Measurements from ENCODE around the gene NEIL1.

The NEIL1 gene

DNA sequence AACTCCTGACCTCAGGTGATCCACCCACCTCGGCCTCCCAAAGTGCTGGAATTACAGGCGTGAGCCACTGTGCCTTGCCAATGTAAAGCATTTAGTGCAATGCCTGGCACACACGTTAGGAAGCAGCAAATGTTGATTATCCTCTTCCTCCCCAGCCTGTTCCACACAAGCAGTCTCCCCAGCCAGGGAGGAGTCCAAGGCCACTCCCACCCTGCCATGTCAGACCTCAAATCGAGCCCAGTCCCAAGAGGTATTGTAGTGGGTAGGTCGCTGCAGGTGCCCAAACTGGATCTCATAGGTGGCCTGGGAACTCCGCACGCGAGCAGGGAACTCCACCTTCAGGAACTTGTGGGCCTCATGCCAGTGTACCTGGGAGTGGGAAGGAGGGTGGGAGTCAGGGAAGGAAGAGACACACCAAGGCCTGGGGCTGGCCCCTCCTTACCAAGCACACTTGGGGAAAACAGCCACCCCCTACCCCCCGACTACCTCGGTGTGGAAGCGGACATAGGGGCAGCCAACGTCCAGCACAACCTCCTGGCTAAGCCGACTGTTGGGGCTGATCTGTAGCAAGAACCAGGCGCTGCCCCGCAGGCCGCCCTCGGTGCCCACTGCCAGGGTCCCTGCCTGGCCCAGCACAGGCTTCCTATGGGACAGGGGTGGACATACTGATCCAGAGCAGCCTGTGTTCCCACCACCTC is 11.3 kb downstream of the NEIL1 start:
- no peak for DNase-seq

DNA sequence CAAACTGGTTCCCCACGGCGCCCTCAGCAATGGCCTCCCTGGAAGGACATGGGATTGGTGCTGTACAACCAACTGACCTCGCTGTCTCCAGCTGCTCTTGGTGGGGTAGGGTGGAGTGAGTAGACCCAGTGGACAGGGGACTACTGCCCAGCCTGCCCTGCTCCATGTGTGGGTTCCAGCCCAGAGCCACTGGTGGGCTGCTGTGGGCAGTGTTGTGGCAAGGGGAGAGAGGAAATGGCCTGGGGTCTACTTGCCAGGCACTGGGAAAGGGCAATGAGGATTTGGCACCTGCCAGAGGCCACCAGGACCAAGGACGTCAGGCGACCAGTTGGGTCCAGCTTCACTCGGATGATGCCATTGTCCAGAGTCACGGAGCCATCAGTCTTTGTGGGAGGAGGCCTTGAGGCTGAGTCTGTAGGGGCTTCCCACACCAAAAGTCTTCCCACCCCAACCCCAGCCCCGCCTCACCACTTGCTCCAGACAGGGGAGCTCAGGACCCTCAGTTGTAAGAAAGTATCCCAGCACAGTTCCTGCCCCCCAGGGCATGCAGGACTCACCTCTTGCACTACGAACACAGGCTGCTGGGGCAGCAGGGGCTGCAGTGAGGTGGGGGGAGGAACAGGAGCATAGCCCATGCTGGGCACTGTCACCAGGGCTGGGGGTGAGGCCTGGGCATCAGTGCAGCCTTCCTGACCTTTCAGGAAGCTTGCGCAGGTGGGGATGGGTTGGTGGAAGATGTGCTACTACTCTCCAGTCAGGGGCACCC is 12.1 kb downstream of the NEIL1 start:
- DNase-seq, result no peak

- DNase-seq, result no peak
These were observed 12.9 kb downstream of the NEIL1 start for GRCh38 chr15:75359537-75360250.

- no peak for DNase-seq
These were observed 13.6 kb downstream of the NEIL1 start for GRCh38 chr15:75360391-75360790.

GRCh38 chr15:75360856-75361255 is 14.0 kb downstream of the NEIL1 start:
- DNase-seq, result no peak

- no peak for DNase-seq
These were observed 14.6 kb downstream of the NEIL1 start for GRCh38 chr15:75361361-75361988.

GRCh38 chr15:75361989-75362641 is 15.3 kb downstream of the NEIL1 start:
- no peak for DNase-seq

DNA sequence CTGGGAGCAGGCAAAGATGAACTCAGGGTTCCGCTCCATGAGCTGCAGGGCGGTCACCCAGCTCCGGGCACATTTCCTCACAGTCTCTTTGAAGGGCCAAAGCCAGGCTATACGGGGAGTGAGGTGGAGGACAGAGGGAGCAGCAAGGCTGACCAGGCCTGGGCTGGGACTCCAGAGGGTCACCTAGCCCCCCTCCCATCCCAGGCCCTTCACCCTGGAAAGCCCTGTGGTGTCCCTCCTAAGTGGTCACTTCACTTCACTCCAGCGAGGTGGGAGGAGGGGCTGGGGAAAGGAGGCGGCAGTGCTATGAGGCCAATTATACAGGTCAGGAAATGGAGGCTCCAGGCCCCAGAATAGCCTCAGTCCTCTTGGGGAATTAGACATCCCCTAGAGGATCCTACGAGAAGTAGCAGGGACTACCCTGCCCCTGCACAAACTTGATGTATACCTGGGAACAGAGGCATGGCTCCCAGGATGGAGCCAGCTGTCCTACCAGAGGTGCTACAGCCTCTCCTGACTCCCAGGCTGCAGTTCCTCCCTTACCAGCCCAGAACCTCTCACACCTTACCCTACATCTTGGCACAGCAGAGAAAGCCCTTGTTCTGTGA is 15.9 kb downstream of the NEIL1 start:
- DNase-seq, result no peak

DNA sequence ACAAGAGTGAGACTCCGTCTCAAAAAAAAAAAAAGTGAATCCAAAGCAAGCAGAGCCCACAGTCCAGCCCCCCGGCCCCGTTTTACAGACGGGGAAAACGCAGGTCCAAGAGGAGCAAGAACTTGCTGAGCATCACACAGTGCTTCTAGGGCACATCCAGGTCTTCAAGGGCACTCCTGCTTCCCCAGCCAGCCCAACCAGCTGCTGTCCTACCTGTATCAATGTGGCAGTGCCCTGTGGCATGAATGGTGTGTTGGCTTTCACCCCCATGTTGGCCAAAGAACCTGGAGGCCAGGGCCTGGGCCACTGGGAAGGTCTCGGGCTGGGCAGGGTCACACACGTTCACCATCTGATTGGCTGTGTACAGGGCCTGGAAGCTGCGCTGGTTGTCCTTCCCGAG is 16.9 kb downstream of the NEIL1 start:
- DNase-seq, result no peak

DNA sequence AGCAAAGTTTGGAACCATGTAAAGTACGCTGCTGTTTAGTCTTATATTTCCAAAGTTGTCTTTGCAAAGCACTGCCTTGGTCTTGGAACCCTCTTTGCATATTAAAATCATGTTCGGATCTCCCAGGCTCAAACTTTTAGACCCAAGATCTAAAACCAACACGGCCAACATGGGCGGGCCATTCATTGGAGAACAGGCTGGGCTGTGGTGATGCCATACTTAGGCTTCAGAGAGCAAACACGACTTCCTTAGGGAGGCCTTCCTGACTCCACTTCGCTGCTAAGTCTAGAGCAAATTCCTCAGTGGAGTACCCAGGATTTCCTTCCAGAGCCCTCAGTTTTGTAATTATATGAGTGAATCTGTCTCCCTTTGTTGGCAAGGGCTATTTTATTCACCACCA is 18.0 kb downstream of the NEIL1 start:
- no peak for DNase-seq

- DNase-seq, result no peak
These were observed 19.3 kb downstream of the NEIL1 start for GRCh38 chr15:75366163-75366562.

DNA sequence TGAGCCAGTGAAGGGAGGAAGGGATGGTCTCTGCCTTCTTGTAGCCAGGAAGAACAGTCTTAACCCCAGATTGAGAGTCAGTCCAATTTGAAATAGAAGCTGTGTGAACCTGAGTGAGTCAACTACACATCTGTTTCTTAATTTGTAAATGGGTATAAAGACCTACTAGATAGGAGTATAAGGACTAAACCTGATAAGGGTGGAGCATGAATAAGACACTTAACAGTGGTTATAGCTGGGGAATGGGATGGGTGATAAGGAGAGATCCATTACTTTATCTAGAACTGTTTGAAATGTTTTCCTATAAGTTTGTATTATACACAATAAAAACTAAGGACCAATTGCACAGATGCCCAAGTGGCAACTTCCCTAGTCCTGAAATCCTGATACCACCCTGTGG is 20.2 kb downstream of the NEIL1 start:
- DNase-seq, result no peak

DNA sequence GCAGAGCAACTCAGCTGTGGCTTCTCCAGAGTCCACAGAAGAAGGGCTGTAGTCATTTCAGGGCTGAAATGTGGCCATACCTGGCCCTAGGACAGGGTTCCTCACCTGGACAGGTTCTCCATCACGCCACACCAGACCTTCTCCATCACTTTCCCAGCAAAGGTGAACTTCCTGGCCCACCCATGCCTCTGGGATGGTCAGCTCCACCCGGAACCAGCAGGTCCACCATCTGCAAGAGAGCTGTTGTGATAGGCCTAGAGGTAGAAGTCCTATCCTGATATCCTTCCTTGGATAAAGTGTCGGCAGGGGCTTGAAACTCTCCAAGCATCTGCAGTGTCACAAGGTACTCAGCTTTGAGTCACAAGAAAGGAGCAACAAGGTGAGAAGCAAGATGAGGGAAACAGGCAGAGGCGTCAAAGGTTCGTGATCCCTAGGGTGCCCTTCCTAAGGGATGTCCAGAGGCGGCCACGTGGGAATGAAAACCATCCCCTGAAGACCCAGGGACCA is 20.6 kb downstream of the NEIL1 start:
- no peak for DNase-seq

DNA sequence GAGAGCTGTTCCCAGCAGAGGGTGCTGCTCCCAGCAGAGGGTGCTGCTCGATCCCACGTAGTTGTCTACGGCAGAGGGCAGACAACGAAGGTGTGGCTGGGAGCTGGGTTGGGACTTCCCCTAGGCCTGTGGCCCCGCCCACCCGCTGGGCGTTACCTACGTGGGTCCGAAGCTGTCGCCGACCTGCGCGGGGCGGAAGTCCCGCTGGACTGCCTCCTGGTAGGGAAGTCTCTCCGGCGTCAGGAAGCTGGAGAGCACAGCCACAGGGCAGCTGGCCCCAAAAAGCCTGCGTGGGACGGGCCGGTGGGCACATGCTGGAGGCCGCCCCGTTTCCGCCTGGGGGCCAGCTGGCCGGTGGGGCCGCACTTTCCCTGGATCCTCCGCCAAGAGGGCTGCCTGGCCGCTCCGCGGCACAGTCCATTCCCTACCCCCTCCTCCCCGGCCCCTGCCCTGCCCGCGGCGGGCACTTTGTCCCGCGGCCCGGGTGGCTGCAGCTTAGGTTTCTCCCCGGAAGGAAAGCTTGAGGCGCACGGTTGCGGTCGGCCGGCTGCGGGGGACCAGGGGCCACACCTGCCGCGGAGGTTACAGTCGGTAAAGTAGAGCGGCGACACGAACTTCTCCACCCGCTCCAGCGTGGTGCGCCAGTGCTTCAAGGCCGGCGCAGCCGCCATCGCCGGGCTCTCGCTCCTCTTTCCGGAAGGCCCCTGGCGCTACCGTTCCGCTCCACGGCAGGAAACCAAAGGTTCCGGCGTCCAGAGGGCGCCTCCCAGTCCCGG is 21.3 kb downstream of the NEIL1 start, which contains the start of gene MAN2C1:
Gene MAN2C1 (minus strand): TSS at position 695 of the 776 bp plus-strand sequence. CDS start 24 bp downstream, at position 671.
- peak; percentile 69 for DNase-seq

DNA sequence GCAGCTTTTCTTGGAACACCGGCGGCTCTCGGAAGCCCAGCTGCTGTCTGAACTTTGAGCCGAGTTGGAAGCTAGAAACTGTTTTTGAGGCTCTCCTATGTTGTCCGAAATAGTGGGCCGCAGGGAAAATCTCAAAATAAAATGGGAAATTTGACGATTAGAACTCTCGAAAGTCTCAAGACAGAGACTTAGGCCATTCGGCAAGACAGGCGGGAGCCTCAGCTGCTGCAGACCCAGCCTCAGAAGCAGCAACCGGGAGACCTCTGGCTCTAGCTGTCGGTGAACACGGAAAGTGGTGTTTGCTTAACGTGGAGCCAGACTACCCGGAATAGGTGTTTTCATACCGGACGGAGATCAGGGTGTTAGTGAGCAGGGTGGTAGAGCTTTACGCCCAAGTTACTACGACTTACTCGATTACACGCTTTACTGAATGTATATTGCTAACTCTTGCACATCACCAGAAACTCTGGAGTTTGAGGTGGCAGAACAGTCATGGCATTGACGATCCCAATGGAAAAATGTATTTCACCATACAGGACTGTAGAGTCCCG is 21.9 kb downstream of the NEIL1 start:
- no peak for DNase-seq

GRCh38 chr15:75369897-75370581 is 23.2 kb downstream of the NEIL1 start:
- DNase-seq, result no peak

DNA sequence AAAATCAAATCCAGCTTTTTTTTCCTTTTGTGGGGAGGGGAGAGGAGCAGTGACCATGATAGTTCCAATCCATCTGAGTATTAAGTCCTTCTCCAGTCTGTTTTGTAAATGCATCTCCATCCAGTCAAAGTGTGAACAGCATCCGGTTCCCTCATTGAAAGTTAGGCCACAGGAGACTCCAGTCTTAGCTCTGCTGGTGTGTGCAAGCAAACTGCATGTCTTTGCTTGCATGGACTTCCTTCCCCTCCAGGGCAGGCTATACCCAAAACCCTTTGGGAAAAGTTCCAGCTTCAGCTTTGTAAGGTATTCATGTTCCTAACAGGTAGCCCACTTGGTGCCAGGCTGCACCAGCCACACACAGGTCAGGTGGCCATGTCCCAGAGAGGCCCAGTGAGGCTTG is 24.6 kb downstream of the NEIL1 start:
- DNase-seq, result no peak

GRCh38 chr15:75371901-75372688 is 25.3 kb downstream of the NEIL1 start:
- DNase-seq, result no peak

GRCh38 chr15:75380773-75381172 is 33.9 kb downstream of the NEIL1 start:
- DNase-seq, result no peak

Measured in GOT3 (cell line).